GM21526 (cell line): Measurements from ENCODE around the gene NTF3.

Experiments
- ATAC-seq: cut with Tn5 transposase; IDR thresholded peaks from one replicate; pipeline ENCODE4 v1.9.1; 2021; ENCODE audit warnings: moderate library complexity; ENCODE audit not compliant: unreplicated experiment, low FRiP score

Gene NTF3

DNA sequence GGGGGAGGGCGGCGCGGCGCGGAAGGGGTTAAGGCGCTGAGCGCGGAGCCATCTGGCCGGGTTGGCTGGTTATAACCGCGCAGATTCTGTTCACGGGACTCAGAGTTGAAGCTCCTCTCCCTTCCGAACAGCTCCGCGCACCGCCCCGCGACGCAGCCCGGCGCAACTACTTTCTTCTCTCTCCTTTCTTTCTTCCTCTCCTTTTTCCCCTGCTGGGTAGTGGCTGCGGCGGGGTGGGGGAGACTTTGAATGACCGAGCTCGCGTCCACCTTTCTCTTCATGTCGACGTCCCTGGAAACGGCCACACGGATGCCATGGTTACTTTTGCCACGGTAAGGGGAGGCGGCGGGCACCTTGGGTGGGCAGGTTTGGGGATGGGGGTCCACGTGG, at the start of gene NTF3:
TSS of gene NTF3 (plus strand) at position 98 of the 390 bp plus-strand sequence. CDS start at position 315, 217 bp downstream.
- no peak for ATAC-seq

DNA sequence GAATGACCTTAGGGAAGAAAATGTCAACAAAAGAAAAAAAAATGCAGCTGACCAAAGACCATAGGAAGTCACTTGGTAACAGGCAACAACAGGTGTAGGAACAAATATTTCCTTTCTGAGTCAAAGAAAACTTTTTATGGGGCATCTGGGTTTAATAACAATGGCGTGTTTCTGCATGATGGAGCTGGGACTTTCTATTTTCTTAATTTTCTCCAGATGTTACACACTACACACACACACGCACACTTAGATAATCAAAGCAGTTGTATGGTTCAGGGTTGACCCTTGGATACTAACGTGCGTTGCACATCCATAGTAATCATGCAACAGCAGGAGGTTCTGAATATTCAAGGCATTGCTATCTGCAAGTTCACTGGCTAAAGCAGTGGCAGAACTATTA, 47.9 kb upstream of the NTF3 start:
- ATAC-seq, result no peak

DNA sequence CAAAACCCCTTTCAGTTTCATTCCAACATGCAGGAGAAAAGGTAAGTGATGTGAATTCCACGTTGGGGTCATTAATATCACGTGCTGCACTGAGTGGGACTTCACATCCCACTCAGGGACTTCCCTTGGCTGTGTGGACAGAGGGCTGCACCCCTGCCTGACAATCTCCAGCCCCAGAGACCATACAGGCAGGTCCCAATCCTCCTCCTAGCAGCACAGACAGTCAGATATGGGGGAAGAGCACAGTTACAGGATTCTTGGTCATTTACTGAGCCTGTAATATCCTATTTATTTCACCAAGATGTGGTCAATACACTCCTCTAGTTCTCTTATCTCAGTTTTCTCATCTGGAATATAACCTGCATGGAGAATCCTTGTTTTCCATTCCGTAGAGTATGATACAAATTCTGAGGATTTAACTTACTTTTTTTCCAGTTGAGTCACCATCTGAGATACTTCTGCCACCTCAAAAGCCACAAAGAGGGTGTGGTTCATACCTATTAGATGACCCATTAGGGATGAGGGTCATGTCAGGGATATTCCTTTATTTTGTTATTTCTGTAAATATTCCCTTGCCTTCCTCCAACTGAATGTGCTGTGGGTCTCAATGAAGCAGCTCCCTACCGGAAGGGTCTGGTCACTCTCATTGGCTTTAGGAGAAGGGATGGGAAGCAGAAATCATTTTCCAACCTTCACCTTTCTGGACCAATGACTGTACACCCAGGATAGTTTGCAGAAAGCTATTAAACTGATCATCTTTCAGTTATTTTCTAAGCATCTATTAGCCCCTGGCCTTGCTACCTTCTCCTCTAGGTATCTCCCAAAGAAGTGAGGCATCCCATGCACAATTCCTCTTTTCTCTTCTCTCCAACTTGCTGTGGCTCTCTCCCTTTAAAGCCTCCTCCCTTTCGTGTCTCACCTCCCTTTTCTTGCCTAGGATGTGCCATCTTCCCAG, 43.0 kb upstream of the NTF3 start:
- no peak for ATAC-seq

DNA sequence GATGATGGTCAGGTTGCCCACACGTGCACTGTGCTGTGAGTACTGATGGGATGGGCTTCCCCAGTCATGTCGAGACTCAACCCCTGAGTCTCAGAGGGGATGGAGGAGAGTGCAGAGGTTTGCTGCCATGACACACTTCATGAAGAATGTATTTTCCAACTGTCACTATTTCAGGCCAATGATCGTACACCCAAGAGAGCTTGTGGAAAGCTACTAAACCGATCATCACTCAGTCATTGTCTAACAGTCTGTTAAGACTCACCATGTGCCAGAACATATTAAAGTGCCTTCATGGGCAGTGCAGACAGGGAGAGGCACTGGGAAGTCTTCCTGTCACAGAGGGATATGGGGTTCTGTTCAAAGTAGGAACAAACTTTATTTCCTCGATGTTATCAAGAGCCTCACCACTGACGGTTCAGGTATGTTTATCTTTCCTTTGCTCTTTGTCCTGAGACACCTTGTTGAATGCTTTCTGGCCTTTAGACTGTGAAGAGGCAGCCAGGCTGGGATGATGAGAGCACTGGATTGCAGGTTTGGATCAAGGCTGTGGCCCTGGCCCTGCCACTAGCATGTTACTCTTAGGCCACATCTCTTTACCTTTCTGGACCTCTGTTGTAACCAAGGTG, 41.6 kb upstream of the NTF3 start:
- no peak for ATAC-seq

GRCh38 chr12:5391653-5392052, 40.3 kb upstream of the NTF3 start:
- no peak for ATAC-seq

DNA sequence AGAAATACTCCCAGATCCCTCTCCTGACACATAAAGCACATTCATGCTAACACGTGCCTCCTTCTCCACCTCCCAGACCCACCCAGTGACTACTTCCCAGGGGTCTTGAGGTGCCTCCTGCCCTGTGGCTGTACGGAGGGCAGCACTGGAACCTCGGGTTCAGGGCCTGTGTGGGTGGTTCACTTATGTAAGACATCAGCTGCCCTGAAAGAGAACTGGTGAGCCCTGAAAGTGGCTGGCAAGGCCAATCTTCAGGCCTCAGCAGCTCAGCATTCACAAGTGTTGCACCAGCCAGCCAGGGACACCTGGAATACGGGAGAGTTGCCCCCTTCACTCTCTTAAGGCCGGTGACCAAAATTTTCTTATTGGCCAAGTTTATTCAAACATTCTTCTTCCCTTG, 38.9 kb upstream of the NTF3 start:
- no peak for ATAC-seq

DNA sequence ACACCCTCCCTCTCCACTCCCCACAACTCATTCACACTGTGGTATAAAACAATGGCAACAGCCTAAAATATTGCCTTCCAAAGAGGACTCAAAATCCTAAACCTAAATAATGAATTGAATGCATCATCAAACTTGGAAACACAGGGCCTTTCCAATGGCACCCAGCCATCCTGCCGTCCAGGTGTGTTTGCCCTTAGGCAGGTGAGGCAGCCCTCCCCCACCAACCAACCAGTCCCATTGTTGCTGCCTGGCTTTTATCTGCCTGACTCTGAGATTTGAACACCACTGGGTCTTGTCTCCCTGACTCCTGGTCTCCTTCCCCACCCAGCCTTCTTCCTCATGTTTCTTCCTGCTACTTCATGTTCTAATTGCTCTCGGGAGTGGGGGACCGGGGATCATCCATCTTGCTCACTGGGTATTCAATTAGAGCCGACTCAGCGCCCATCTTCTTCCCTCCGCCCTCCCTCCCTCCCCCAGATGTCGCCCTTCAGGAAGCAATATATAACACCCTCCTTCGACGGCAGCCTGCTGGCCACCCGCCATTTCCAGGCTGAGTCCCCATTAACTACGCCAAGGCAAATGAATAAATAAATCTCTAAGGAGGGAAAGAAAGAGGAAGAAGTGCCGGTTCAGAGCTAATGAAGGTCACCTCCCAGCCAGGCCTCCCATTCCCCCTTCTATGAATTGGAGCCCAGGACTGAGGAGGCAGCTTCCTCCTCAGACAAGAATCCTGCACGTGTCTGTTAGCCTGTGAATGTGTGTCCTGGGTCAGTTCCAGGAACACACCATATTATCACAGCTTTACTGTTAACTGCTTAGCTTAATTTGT, 36.3 kb upstream of the NTF3 start:
- no peak for ATAC-seq

- ATAC-seq, result no peak
Measured at GRCh38 chr12:5396541-5396940, 35.4 kb upstream of the NTF3 start.

DNA sequence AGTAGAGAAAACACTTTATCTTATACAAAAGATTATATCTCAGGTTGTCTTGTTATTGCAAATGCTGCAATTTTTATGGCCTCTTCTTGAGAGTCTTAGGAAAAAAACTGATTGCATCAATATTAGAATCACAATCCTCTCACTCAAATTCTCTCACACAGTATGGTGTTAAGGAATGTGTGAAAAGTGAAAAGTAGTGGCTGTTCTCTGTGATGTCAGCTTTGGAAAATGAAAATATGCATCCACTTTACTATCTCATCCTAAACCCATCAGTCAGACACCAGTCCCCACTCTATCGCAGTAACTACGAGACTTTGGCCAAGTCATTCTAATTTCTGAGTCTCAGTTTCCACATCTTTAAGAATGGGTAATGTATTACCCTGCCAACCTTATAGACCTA, 32.6 kb upstream of the NTF3 start:
- ATAC-seq, result no peak

GRCh38 chr12:5402009-5402935, 29.6 kb upstream of the NTF3 start:
- ATAC-seq, result no peak

DNA sequence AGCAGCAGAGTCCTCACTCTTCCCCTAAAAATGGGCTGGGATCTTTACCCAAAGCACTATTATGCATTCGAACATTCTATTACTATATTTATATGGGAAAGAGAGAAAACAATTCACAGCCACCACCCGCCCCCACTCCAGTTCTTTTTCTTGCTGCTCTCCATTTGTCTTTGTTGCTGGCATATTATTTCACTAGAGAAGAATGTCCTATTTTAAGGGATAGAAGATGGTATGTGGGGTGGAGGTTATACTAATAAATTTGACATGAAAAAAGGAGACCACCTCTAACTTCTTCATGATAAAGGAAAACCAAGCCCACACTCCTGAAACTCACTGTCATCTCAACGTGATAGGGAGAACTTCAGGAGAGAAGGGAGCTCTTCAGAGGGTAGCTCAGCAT, 28.5 kb upstream of the NTF3 start:
- ATAC-seq, result no peak

DNA sequence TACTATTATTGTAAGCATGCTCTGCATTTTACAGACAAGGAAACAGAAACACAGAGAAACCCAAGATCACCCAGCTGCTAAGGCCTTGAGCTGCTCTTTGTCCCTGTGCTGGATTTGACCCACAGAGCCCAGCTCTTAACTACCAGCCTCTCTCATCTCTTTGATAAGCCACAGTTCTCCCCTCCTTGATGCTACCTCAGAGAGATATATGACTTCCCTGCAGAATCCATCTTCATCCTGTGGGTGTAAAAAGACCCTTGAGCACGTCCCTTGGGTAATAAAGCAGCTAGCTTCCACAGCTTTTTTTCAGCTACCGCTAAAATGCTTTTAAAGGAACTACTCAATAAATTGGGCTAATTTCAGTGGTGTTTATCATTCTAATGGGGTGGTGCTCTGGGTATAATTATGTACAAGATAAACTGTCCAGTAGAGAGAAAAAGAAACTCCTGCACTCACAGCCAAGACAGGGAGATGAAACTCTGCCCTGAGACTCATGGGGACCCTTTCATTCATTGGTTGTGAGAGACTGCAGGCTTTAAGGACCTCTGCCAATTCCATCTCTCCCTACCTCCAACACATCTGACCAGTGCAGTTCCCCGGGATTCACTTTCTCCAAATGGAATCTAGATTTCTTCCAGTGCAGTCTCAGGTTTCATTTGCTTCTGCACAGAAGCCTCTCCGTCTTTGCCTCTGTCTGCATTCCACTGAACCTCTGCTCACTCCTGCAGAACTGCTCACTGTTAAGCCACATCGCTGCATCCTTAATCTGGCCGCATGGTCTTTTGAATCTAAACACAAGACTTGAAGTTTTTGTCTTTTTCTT, 24.7 kb upstream of the NTF3 start:
- no peak for ATAC-seq

GRCh38 chr12:5409619-5410018, 22.3 kb upstream of the NTF3 start:
- ATAC-seq, result no peak

- ATAC-seq, result no peak
Measured at GRCh38 chr12:5416571-5416970, 15.3 kb upstream of the NTF3 start.

DNA sequence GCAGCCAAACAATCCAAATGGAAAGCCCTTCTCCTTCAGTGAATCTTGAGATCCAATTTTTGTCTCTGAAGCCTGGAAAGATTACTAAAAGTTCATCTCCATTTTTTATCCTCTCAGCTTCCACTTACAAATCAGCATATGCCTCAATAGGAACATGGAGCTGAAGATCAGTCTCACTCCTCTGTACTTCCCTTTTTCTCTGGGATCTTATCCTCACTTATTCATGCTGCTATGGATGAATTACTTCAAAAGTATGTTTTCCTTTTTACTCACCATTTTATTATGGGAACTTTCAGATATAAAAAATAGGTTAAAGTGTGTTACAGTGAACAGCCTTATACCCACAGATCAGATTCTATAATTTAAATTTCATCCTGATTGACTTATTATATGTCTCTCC, 14.4 kb upstream of the NTF3 start:
- ATAC-seq, result no peak

GRCh38 chr12:5428332-5429221, 3.3 kb upstream of the NTF3 start:
- ATAC-seq, result no peak

DNA sequence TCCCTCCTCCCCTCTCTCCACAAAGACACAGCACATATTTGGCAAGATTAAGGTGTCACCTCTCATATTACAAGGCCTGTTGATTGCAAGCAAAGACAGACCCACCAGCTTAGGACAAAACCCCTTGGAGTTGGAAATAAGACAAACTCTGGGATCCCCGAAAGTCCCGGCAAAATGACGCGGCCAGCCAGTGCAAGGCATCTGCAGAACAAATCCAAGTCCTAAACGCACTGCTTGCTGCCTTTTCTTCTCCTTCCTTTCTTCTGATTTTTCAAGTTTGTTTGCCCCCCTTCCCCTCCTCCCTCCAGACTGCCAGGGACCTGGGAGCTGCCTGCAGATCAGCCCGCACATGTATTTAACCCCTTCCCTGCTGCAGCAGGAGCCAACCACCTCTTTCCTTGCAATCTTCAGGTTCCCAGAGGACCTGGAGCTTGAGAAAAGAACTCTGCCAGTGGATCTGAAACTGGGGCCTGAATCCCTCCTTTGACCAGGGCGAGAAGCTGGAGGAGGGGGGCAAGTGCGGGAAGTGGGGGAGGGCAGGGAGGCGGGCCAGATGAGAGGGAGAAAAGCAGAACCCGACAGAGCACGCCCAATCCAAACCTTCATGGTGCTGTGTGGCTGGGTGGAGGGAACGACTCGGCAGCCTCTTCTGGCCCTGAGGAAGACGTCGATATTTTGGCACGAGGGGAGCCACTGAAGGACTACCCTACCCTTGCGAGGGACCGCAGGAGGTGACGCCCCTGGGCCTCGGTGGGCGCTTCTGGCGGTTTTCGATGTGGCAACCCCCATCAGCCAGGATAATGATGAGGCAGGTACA, 2.0 kb upstream of the NTF3 start:
- no peak for ATAC-seq
